WTC11 (cell line): Measurements from ENCODE around the gene NOXO1. TPM values are rescaled to one million over a fixed set of nuclear protein-coding genes. Genes with fewer than 3 reads are reported as not detected.
A peak's percentile ranks its signal among the peaks of the same experiment; 100 is the strongest.

ENCODE experiments used
- ATAC-seq: fragments of 200-7000 bp; cut with Tn5 transposase; 2 replicates; pipeline ENCODE4 v1.10.0; 2021; ENCODE audit warnings: mild to moderate bottlenecking, moderate library complexity
- CTCF ChIA-PET: fragments of 300-600 bp; sonication (Branson Sonifier 250); formaldehyde crosslinking; loops from one replicate; lab custom pipeline; 2021; ENCODE audit warnings: antibody characterized with exemption; lab: Charles Lee
- POLR2A ChIA-PET: fragments of 350-600 bp; sonication (Branson Sonifier 250); formaldehyde crosslinking; loops from one replicate; lab custom pipeline; 2021; ENCODE audit warnings: antibody characterized with exemption; lab: Charles Lee
- DNase-seq: peaks from one replicate; pipeline ENCODE4 v3.0.0; 2021; ENCODE audit warnings: low spot score
- H3K27ac Mint-ChIP-seq: 2 replicates; pipeline ENCODE4 v1.8.0; 2021; ENCODE audit warnings: mixed read lengths
- H3K27me3 Mint-ChIP-seq: 2 replicates; pipeline ENCODE4 v1.8.0; 2021; ENCODE audit warnings: low read depth, mild to moderate bottlenecking, moderate library complexity, mixed read lengths
- H3K36me3 Mint-ChIP-seq: 2 replicates; pipeline ENCODE4 v1.8.0; 2021; ENCODE audit warnings: mixed read lengths
- H3K4me1 Mint-ChIP-seq: 2 replicates; pipeline ENCODE4 v1.8.0; 2022; ENCODE audit warnings: mixed read lengths
- H3K4me3 Mint-ChIP-seq: 2 replicates; pipeline ENCODE4 v1.8.0; 2021; ENCODE audit warnings: mild to moderate bottlenecking, moderate library complexity, mixed read lengths
- H3K9me3 Mint-ChIP-seq: 2 replicates; pipeline ENCODE4 v1.8.0; 2021; ENCODE audit warnings: mixed read lengths
- ATF1 ChIP-seq: sonication (generic); formaldehyde crosslinking; IDR thresholded peaks from 2 replicates; pipeline ENCODE4 v1.8.1; 2023; ENCODE audit warnings: mild to moderate bottlenecking, moderate library complexity, missing genetic modification reagents
- ESRRA ChIP-seq: sonication (generic); formaldehyde crosslinking; IDR thresholded peaks from 2 replicates; pipeline ENCODE4 v1.8.1; 2022; ENCODE audit warnings: mild to moderate bottlenecking, missing genetic modification reagents, borderline replicate concordance
- ETV6 ChIP-seq: sonication (generic); formaldehyde crosslinking; IDR thresholded peaks from 2 replicates; pipeline ENCODE4 v1.8.1; 2022; ENCODE audit warnings: mild to moderate bottlenecking, missing genetic modification reagents
- GABPB1 ChIP-seq: sonication (generic); formaldehyde crosslinking; IDR thresholded peaks from 2 replicates; pipeline ENCODE4 v1.8.1; 2023; ENCODE audit warnings: mild to moderate bottlenecking, missing genetic modification reagents
- KAT7 ChIP-seq: sonication (generic); formaldehyde crosslinking; IDR thresholded peaks from 2 replicates; pipeline ENCODE4 v1.8.1; 2023; ENCODE audit warnings: missing genetic modification reagents, mild to moderate bottlenecking, borderline replicate concordance
- MYBL2 ChIP-seq: sonication (generic); formaldehyde crosslinking; IDR thresholded peaks from 2 replicates; pipeline ENCODE4 v1.8.1; 2023; ENCODE audit warnings: mild to moderate bottlenecking, moderate library complexity, missing genetic modification reagents
- NFATC4 ChIP-seq: fragments of 250-450 bp; sonication (Bioruptor Pico); IDR thresholded peaks from 2 replicates; pipeline ENCODE4 v1.9.0; 2021; ENCODE audit warnings: mild to moderate bottlenecking
- PRRX2 ChIP-seq: fragments of 250-450 bp; sonication (Bioruptor Pico); IDR thresholded peaks from 2 replicates; pipeline ENCODE4 v1.8.0; 2021; ENCODE audit warnings: mild to moderate bottlenecking
- SMAD3 ChIP-seq: sonication (generic); formaldehyde crosslinking; IDR thresholded peaks from 2 replicates; pipeline ENCODE4 v1.8.0; 2022; ENCODE audit warnings: missing genetic modification reagents, mild to moderate bottlenecking, borderline replicate concordance
- SMAD4 ChIP-seq: sonication (generic); formaldehyde crosslinking; IDR thresholded peaks from 2 replicates; pipeline ENCODE4 v1.8.0; 2022; ENCODE audit warnings: mild to moderate bottlenecking, missing genetic modification reagents
- SP1 ChIP-seq: sonication (generic); formaldehyde crosslinking; conservative IDR thresholded peaks from 2 replicates; pipeline ENCODE4 v1.8.1; 2022; ENCODE audit warnings: missing genetic modification reagents
- ZNF138 ChIP-seq: sonication (generic); formaldehyde crosslinking; conservative IDR thresholded peaks from 2 replicates; pipeline ENCODE4 v1.8.1; 2022; ENCODE audit warnings: mild to moderate bottlenecking, moderate library complexity, missing genetic modification reagents
- ZNF219 ChIP-seq: sonication (generic); formaldehyde crosslinking; IDR thresholded peaks from 2 replicates; pipeline ENCODE4 v1.8.0; 2023; ENCODE audit warnings: missing genetic modification reagents, mild to moderate bottlenecking, borderline replicate concordance
- ZNF232 ChIP-seq: sonication (generic); formaldehyde crosslinking; IDR thresholded peaks from 2 replicates; pipeline ENCODE4 v1.8.0; 2022; ENCODE audit warnings: mild to moderate bottlenecking, missing genetic modification reagents
- ZNF416 ChIP-seq: fragments of 250-450 bp; sonication (Bioruptor Pico); IDR thresholded peaks from 2 replicates; pipeline ENCODE4 v1.9.0; 2021; ENCODE audit warnings: mild to moderate bottlenecking, inconsistent platforms
- ZNF671 ChIP-seq: fragments of 250-450 bp; sonication (Bioruptor Pico); IDR thresholded peaks from 2 replicates; pipeline ENCODE4 v1.8.0; 2021; ENCODE audit warnings: mild to moderate bottlenecking
- total RNA-seq: library from RNA; stranded (reverse); gene quantifications from 3 replicates; pipeline ENCODE4 v1.2.3, GENCODE V29; 2021
- TF ChIP-seq, protein P1 (sequence below): sonication (generic); formaldehyde crosslinking; IDR thresholded peaks from 2 replicates; pipeline ENCODE4 v1.8.0; 2022; ENCODE audit warnings: mild to moderate bottlenecking, missing genetic modification reagents
- TF ChIP-seq, protein P2 (sequence below): fragments of 250-450 bp; sonication (Bioruptor Pico); IDR thresholded peaks from 2 replicates; pipeline ENCODE4 v1.9.0; 2021; ENCODE audit warnings: mild to moderate bottlenecking
- TF ChIP-seq, protein P3 (sequence below): sonication (generic); formaldehyde crosslinking; conservative IDR thresholded peaks from 2 replicates; pipeline ENCODE4 v1.8.1; 2023; ENCODE audit warnings: mild to moderate bottlenecking, low read depth, missing genetic modification reagents, moderate library complexity
- TF ChIP-seq, protein P4 (sequence below): sonication (generic); formaldehyde crosslinking; IDR thresholded peaks from 2 replicates; pipeline ENCODE4 v1.8.0; 2022; ENCODE audit warnings: mild to moderate bottlenecking, missing genetic modification reagents
- TF ChIP-seq, protein P5 (sequence below): sonication (generic); formaldehyde crosslinking; IDR thresholded peaks from 2 replicates; pipeline ENCODE4 v1.8.1; 2022; ENCODE audit warnings: low read depth, missing genetic modification reagents, borderline replicate concordance
- TF ChIP-seq, protein P6 (sequence below): fragments of 250-450 bp; sonication (Bioruptor Pico); IDR thresholded peaks from 2 replicates; pipeline ENCODE4 v1.9.0; 2021; ENCODE audit warnings: mild to moderate bottlenecking, borderline replicate concordance

NOXO1 gene
- total RNA-seq, 1 experiment from 2014 or later, result 5.7 TPM

DNA sequence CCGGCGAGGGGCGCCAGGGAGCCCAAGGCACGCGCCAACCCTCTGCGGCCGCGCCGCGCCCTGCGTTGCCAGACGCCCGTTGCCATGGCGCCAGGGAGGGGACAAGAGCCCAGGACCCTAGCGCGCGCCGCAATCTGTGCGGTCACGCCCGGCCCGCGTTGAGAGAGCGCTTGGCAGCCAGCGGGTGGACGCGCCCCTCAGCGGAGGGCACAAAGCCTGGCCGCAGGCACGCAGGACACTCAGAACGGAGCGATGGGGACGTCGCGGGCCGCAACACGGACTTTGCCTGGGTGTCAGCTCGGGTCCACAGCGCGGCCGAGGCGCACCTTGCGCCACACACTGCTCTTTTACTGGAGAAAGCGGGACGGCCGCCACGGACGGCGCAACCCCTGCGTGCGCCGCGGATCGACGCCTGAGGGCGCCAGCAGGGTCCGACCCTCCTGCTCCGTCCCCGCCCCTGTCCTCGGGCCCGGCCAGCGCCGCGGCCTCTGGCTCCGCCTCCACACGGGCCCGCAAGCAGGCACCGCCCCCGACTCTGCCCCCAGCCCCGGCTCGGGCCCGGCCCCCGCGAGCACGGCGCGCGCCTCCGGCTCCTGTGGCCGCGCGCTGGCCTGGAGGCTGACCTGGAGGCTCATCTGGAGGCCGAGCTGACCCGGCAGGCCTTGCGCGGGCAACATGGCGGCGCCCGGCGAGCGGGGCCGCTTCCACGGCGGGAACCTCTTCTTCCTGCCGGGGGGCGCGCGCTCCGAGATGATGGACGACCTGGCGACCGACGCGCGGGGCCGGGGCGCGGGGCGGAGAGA lies 2.5 kb upstream of the NOXO1 start, which contains the start of gene GFER:
Gene GFER, plus strand, starts transcription at position 650 of the 803 bp plus-strand sequence. Its CDS starts 26 bp downstream, at position 676.
- Mint-ChIP-seq H3K4me3 (peak within 1 kb of the TSS; percentile 81), H3K27ac (peak within 1 kb of the TSS; percentile 80), H3K4me1 (peaks cover 30% of the 10 kb centered on the region), H3K9me3 (no peaks in the 10 kb centered on the region), H3K36me3 (peaks cover 5% of the 10 kb centered on the region; the same call in 1 of the 2 replicates), H3K27me3 (peaks cover 42% of the 10 kb centered on the region)
- ChIA-PET CTCF (interaction anchor here (0.5 to 1.8 kb wide), 7 partner anchors 9 to 201 kb away, joined by 3 to 11 read pairs (median 3); partner anchors contain the start of genes NUBP2 and SPSB3), POLR2A (interaction anchor here (0.5 to 1.3 kb wide), 2 partner anchors 172 to 175 kb away, joined by 3 to 4 read pairs; partner anchors contain the start of gene TRAF7)
- peak; percentile 95 for DNase-seq
- ATAC-seq, result peak; percentile 78
- TF ChIP-seq, protein P1, sequence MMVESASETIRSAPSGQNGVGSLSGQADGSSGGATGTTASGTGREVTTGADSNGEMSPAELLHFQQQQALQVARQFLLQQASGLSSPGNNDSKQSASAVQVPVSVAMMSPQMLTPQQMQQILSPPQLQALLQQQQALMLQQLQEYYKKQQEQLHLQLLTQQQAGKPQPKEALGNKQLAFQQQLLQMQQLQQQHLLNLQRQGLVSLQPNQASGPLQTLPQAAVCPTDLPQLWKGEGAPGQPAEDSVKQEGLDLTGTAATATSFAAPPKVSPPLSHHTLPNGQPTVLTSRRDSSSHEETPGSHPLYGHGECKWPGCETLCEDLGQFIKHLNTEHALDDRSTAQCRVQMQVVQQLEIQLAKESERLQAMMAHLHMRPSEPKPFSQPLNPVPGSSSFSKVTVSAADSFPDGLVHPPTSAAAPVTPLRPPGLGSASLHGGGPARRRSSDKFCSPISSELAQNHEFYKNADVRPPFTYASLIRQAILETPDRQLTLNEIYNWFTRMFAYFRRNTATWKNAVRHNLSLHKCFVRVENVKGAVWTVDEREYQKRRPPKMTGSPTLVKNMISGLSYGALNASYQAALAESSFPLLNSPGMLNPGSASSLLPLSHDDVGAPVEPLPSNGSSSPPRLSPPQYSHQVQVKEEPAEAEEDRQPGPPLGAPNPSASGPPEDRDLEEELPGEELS (CRISPR knock-in tag), result peak; percentile 24; the same call in 1 of the 2 replicates
- TF ChIP-seq, protein P2, sequence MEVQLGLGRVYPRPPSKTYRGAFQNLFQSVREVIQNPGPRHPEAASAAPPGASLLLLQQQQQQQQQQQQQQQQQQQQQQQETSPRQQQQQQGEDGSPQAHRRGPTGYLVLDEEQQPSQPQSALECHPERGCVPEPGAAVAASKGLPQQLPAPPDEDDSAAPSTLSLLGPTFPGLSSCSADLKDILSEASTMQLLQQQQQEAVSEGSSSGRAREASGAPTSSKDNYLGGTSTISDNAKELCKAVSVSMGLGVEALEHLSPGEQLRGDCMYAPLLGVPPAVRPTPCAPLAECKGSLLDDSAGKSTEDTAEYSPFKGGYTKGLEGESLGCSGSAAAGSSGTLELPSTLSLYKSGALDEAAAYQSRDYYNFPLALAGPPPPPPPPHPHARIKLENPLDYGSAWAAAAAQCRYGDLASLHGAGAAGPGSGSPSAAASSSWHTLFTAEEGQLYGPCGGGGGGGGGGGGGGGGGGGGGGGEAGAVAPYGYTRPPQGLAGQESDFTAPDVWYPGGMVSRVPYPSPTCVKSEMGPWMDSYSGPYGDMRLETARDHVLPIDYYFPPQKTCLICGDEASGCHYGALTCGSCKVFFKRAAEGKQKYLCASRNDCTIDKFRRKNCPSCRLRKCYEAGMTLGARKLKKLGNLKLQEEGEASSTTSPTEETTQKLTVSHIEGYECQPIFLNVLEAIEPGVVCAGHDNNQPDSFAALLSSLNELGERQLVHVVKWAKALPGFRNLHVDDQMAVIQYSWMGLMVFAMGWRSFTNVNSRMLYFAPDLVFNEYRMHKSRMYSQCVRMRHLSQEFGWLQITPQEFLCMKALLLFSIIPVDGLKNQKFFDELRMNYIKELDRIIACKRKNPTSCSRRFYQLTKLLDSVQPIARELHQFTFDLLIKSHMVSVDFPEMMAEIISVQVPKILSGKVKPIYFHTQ (CRISPR knock-in tag), result peak; percentile 65; the same call in 1 of the 2 replicates
- TF ChIP-seq, protein P3, sequence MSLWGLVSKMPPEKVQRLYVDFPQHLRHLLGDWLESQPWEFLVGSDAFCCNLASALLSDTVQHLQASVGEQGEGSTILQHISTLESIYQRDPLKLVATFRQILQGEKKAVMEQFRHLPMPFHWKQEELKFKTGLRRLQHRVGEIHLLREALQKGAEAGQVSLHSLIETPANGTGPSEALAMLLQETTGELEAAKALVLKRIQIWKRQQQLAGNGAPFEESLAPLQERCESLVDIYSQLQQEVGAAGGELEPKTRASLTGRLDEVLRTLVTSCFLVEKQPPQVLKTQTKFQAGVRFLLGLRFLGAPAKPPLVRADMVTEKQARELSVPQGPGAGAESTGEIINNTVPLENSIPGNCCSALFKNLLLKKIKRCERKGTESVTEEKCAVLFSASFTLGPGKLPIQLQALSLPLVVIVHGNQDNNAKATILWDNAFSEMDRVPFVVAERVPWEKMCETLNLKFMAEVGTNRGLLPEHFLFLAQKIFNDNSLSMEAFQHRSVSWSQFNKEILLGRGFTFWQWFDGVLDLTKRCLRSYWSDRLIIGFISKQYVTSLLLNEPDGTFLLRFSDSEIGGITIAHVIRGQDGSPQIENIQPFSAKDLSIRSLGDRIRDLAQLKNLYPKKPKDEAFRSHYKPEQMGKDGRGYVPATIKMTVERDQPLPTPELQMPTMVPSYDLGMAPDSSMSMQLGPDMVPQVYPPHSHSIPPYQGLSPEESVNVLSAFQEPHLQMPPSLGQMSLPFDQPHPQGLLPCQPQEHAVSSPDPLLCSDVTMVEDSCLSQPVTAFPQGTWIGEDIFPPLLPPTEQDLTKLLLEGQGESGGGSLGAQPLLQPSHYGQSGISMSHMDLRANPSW (CRISPR knock-in tag), result no peak
- TF ChIP-seq SMAD3 (no peak), KAT7 (CRISPR knock-in tag) (no peak), ZNF138 (CRISPR knock-in tag) (no peak), SMAD4 (CRISPR knock-in tag) (no peak), ZNF416 (peak; percentile 52; the same call in 1 of the 2 replicates), PRRX2 (peak; percentile 87; the same call in 1 of the 2 replicates), GABPB1 (CRISPR knock-in tag) (peak; percentile 15), MYBL2 (CRISPR knock-in tag) (peak; percentile 86), ETV6 (CRISPR knock-in tag) (0 out of 2 replicates have a peak, but pooled peaks have one; percentile 20), ZNF219 (CRISPR knock-in tag) (no peak), ATF1 (CRISPR knock-in tag) (no peak), ZNF232 (CRISPR knock-in tag) (peak; percentile 88), ESRRA (CRISPR knock-in tag) (peak; percentile 81; the same call in 1 of the 2 replicates), ZNF671 (CRISPR knock-in tag) (no peak), SP1 (CRISPR knock-in tag) (peak; percentile 85), NFATC4 (CRISPR knock-in tag) (peak; percentile 60; the same call in 1 of the 2 replicates)
- TF ChIP-seq, protein P4, sequence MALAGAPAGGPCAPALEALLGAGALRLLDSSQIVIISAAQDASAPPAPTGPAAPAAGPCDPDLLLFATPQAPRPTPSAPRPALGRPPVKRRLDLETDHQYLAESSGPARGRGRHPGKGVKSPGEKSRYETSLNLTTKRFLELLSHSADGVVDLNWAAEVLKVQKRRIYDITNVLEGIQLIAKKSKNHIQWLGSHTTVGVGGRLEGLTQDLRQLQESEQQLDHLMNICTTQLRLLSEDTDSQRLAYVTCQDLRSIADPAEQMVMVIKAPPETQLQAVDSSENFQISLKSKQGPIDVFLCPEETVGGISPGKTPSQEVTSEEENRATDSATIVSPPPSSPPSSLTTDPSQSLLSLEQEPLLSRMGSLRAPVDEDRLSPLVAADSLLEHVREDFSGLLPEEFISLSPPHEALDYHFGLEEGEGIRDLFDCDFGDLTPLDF (CRISPR knock-in tag), result no peak
- TF ChIP-seq, protein P5, sequence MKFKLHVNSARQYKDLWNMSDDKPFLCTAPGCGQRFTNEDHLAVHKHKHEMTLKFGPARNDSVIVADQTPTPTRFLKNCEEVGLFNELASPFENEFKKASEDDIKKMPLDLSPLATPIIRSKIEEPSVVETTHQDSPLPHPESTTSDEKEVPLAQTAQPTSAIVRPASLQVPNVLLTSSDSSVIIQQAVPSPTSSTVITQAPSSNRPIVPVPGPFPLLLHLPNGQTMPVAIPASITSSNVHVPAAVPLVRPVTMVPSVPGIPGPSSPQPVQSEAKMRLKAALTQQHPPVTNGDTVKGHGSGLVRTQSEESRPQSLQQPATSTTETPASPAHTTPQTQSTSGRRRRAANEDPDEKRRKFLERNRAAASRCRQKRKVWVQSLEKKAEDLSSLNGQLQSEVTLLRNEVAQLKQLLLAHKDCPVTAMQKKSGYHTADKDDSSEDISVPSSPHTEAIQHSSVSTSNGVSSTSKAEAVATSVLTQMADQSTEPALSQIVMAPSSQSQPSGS, result no peak
- TF ChIP-seq, protein P6, sequence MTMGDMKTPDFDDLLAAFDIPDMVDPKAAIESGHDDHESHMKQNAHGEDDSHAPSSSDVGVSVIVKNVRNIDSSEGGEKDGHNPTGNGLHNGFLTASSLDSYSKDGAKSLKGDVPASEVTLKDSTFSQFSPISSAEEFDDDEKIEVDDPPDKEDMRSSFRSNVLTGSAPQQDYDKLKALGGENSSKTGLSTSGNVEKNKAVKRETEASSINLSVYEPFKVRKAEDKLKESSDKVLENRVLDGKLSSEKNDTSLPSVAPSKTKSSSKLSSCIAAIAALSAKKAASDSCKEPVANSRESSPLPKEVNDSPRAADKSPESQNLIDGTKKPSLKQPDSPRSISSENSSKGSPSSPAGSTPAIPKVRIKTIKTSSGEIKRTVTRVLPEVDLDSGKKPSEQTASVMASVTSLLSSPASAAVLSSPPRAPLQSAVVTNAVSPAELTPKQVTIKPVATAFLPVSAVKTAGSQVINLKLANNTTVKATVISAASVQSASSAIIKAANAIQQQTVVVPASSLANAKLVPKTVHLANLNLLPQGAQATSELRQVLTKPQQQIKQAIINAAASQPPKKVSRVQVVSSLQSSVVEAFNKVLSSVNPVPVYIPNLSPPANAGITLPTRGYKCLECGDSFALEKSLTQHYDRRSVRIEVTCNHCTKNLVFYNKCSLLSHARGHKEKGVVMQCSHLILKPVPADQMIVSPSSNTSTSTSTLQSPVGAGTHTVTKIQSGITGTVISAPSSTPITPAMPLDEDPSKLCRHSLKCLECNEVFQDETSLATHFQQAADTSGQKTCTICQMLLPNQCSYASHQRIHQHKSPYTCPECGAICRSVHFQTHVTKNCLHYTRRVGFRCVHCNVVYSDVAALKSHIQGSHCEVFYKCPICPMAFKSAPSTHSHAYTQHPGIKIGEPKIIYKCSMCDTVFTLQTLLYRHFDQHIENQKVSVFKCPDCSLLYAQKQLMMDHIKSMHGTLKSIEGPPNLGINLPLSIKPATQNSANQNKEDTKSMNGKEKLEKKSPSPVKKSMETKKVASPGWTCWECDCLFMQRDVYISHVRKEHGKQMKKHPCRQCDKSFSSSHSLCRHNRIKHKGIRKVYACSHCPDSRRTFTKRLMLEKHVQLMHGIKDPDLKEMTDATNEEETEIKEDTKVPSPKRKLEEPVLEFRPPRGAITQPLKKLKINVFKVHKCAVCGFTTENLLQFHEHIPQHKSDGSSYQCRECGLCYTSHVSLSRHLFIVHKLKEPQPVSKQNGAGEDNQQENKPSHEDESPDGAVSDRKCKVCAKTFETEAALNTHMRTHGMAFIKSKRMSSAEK (CRISPR knock-in tag), result 0 out of 2 replicates have a peak, but pooled peaks have one; percentile 62
